Measurements from ENCODE around the gene RAP1GAP. TPM values are rescaled to one million over a fixed set of nuclear protein-coding genes. Genes with fewer than 3 reads are reported as not detected.
A peak's percentile ranks its signal among the peaks of the same experiment; 100 is the strongest.

RAP1GAP gene
- total and polyA plus RNA-seq, 3 donors from 2014 or later = 7.4 to 8.4 (median 8.0) TPM

DNA sequence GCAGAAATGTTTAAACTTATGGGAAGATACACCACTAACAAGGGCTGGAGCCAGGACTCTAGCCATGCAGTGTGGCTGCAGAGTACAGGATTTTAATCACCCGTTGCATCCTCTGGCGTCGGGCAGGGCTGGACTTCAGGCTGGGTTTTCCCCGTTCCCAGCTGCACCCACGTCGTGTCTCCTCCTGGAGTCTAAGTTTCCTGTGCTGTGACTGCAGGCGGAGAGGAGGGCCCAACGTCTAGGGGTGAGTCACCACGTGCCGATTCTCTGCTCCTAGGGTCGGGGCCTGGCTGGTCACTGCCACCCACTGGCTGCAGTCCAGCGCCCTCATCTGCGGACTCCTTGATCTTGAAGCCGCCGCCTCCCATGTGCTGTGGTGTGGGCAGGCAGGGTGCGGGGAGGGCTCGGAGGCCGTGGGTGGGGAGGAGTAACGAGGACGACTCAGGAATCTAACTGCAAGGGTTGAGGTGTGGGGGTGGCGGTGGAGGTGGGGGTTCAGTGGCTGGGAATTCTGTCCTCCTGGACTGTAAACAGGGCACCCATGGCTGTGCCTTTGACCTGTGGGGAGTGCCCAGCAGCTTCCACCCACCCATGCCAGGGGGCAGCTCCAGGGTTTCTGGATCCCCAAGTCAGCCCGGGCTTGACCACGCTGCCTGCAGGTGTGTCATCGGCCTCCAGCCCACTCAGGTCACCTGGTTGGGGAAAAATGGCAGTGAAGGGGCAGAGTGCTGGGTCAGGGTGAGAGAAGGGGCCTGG, 82.1 kb downstream of the RAP1GAP start:
- Histone ChIP-seq H3K36me3 (ENCODE audit: low read depth, missing control alignments) (no peaks in the 10 kb centered on the region), H3K27me3 (no peaks in the 10 kb centered on the region), H3K4me3 (no peak overlapping the region), H3K4me1 (peaks cover 5% of the 10 kb centered on the region), H3K9me3 (no peaks in the 10 kb centered on the region), H3K27ac (no peak overlapping the region)
- TF ChIP-seq, protein P1, sequence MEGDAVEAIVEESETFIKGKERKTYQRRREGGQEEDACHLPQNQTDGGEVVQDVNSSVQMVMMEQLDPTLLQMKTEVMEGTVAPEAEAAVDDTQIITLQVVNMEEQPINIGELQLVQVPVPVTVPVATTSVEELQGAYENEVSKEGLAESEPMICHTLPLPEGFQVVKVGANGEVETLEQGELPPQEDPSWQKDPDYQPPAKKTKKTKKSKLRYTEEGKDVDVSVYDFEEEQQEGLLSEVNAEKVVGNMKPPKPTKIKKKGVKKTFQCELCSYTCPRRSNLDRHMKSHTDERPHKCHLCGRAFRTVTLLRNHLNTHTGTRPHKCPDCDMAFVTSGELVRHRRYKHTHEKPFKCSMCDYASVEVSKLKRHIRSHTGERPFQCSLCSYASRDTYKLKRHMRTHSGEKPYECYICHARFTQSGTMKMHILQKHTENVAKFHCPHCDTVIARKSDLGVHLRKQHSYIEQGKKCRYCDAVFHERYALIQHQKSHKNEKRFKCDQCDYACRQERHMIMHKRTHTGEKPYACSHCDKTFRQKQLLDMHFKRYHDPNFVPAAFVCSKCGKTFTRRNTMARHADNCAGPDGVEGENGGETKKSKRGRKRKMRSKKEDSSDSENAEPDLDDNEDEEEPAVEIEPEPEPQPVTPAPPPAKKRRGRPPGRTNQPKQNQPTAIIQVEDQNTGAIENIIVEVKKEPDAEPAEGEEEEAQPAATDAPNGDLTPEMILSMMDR (IDR thresholded peaks at IDR 0.05) = no peak
- TF ChIP-seq POLR2A (IDR thresholded peaks at IDR 0.05) = no peak
- intact Hi-C loops (cut with DNase I; ENCODE audit: low total_unique reads) = no loop called here
- WGBS, 2 donors = 46 to 56% methylated on average over 9 to 24 of the region's 24 CpGs
- DNase-seq = peak; percentile 52

DNA sequence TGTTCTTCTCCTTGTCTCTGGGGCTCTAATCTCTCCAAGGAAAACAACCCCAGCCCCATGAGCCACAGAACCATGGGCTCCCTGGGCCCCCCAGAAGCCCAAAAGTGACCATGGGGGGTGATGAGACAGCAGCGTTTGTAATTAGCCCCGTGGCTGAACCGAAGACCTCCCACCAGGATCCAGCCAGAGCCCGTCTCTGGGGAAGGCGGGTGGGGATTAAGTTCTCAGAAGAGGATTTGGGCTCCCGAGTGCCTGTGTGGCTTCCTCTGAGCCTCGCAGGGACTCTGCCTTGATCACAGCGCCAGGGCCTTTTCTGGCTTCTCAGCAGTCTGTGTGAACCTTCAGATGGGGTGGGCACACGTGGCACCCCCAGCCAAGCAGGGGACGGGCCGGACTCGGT, 82.9 kb downstream of the RAP1GAP start:
- TF ChIP-seq POLR2A (IDR thresholded peaks at IDR 0.05) = no peak
- TF ChIP-seq, protein P1 (IDR thresholded peaks at IDR 0.05) = no peak
- H3K4me3 ChIP-seq = no peak overlapping the region
- no peaks in the 10 kb centered on the region for H3K36me3 ChIP-seq (ENCODE audit: low read depth, missing control alignments)
- no peaks in the 10 kb centered on the region for H3K27me3 ChIP-seq
- 69 to 70% methylated on average over 6 to 12 of the region's 12 CpGs for WGBS, 2 donors
- H3K27ac ChIP-seq = no peak overlapping the region
- no peaks in the 10 kb centered on the region for H3K9me3 ChIP-seq
- intact Hi-C loops (cut with DNase I; ENCODE audit: low total_unique reads) = no loop called here
- H3K4me1 ChIP-seq = peaks cover 5% of the 10 kb centered on the region
- DNase-seq = no peak

DNA sequence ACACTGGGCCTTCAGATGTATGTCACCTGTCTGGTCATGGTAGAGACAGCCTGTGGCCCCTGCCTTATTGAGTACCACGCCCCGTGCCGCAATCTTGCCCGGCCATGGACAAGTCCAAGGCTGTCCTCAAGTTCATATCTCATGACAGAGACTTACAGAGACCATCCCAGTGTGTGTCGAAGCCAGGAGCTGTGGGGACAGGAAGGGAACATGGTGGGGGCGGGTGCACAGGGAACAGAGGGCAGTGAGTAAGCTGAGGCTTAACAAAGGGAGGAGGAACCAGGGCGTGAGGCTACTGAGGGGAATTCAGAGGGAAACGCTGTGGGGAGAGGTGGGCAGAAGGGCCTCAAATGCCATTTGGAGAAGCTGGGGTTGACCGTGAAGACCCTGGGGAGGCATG, 84.1 kb downstream of the RAP1GAP start:
- H3K4me1 ChIP-seq = peaks cover 5% of the 10 kb centered on the region
- no peaks in the 10 kb centered on the region for H3K27me3 ChIP-seq
- TF ChIP-seq, protein P1 (IDR thresholded peaks at IDR 0.05) = no peak
- TF ChIP-seq POLR2A (IDR thresholded peaks at IDR 0.05) = no peak
- no peak for DNase-seq
- 76 to 83% methylated on average over 9 of the region's 9 CpGs for WGBS, 2 donors
- H3K36me3 ChIP-seq (ENCODE audit: low read depth, missing control alignments) = no peaks in the 10 kb centered on the region
- H3K4me3 ChIP-seq = no peak overlapping the region
- no peaks in the 10 kb centered on the region for H3K9me3 ChIP-seq
- no peak overlapping the region for H3K27ac ChIP-seq
- intact Hi-C loops (cut with DNase I; ENCODE audit: low total_unique reads) = no loop called here

DNA sequence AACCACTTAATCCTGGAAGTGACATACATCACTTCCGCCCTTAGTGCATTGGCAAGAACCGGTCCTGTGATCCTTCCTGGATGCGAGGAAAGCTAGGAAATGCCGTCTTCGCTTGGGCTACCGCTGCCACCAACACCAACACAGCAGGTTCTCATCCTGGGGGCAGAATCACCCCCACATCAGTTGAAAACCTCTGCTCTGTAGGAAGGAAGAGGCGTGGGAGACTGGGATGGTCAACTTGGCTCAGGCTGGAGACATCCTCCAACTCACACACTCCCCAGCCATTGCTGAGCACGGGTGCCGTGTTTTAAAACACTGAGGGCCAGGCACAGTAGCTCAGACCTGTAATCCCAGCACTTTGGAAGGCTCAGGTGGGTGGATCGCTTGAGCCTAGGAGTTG, 85.1 kb downstream of the RAP1GAP start:
- H3K9me3 ChIP-seq = no peaks in the 10 kb centered on the region
- H3K27ac ChIP-seq = no peak overlapping the region
- no peak for DNase-seq
- intact Hi-C loops (cut with DNase I; ENCODE audit: low total_unique reads) = no loop called here
- H3K27me3 ChIP-seq = no peaks in the 10 kb centered on the region
- peaks cover 5% of the 10 kb centered on the region for H3K4me1 ChIP-seq
- H3K4me3 ChIP-seq = no peak overlapping the region
- TF ChIP-seq, protein P1 (IDR thresholded peaks at IDR 0.05) = no peak
- TF ChIP-seq POLR2A (IDR thresholded peaks at IDR 0.05) = no peak
- H3K36me3 ChIP-seq (ENCODE audit: low read depth, missing control alignments) = no peaks in the 10 kb centered on the region
- 75 to 77% methylated on average over 10 of the region's 10 CpGs for WGBS, 2 donors

DNA sequence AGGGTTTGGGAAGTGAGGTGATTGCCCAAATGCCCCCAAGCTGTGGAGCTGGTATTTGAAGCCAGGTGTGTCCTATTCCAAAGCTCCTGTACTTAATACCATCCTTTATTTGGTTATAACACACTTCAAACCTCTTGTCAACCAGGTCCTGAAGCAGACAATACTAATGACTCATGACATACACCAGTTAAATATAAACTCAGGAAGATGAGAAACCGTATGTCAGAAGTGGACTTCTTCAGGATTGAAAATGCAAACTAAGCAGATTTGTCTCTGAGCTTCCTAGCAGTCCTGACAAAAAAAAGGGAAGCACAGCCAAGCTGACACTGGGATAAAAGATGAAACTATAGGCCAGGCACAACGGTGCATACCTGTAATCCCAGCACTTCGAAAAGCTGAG, 89.4 kb downstream of the RAP1GAP start:
- no peaks in the 10 kb centered on the region for H3K27me3 ChIP-seq
- TF ChIP-seq POLR2A (IDR thresholded peaks at IDR 0.05) = no peak
- TF ChIP-seq, protein P1 (IDR thresholded peaks at IDR 0.05) = no peak
- H3K4me3 ChIP-seq = no peak overlapping the region
- no peaks in the 10 kb centered on the region for H3K36me3 ChIP-seq (ENCODE audit: low read depth, missing control alignments)
- intact Hi-C loops (cut with DNase I; ENCODE audit: low total_unique reads) = no loop called here
- WGBS, 2 donors = 69 to 76% methylated on average over 3 of the region's 3 CpGs
- H3K27ac ChIP-seq = no peak overlapping the region
- DNase-seq = no peak
- peaks cover 1% of the 10 kb centered on the region for H3K4me1 ChIP-seq
- H3K9me3 ChIP-seq = no peaks in the 10 kb centered on the region
